22Rv1 (cell line): Measurements from ENCODE around the gene STRN4.

ENCODE experiments used
- ZFX ChIP-seq: fragments of 450-650 bp; IDR thresholded peaks from 2 replicates; pipeline ENCODE4 v1.6.1; 2017; ENCODE audit warnings: antibody characterized with exemption, borderline replicate concordance
- TF ChIP-seq, protein P1 (sequence below): fragments of 450-650 bp; IDR thresholded peaks from 2 replicates; pipeline ENCODE4 v1.5.1; 2017; ENCODE audit warnings: mild to moderate bottlenecking

DNA sequence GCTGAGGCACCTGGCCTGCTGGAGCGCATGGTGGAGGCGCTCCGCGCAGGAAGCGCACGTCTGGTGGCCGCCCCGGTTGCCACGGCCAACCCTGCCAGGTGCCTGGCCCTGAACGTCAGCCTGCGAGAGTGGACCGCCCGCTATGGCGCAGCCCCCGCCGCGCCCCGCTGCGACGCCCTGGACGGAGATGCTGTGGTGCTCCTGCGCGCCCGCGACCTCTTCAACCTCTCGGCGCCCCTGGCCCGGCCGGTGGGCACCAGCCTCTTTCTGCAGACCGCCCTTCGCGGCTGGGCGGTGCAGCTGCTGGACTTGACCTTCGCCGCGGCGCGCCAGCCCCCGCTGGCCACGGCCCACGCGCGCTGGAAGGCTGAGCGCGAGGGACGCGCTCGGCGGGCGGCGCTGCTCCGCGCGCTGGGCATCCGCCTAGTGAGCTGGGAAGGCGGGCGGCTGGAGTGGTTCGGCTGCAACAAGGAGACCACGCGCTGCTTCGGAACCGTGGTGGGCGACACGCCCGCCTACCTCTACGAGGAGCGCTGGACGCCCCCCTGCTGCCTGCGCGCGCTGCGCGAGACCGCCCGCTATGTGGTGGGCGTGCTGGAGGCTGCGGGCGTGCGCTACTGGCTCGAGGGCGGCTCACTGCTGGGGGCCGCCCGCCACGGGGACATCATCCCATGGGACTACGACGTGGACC, 9.7 kb upstream of the STRN4 start:
- TF ChIP-seq, protein P1, sequence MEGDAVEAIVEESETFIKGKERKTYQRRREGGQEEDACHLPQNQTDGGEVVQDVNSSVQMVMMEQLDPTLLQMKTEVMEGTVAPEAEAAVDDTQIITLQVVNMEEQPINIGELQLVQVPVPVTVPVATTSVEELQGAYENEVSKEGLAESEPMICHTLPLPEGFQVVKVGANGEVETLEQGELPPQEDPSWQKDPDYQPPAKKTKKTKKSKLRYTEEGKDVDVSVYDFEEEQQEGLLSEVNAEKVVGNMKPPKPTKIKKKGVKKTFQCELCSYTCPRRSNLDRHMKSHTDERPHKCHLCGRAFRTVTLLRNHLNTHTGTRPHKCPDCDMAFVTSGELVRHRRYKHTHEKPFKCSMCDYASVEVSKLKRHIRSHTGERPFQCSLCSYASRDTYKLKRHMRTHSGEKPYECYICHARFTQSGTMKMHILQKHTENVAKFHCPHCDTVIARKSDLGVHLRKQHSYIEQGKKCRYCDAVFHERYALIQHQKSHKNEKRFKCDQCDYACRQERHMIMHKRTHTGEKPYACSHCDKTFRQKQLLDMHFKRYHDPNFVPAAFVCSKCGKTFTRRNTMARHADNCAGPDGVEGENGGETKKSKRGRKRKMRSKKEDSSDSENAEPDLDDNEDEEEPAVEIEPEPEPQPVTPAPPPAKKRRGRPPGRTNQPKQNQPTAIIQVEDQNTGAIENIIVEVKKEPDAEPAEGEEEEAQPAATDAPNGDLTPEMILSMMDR: no peak
- TF ChIP-seq ZFX: no peak
